NCI-H774 (cell line): ENCODE data around the gene ZNF124.

Experiments
- DNase-seq: peaks from one replicate; lab custom pipeline; 2025; lab: John Stamatoyannopoulos, UW

ZNF124 gene

GRCh38 chr1:247112479-247112781 lies 59.4 kb downstream of the ZNF124 start:
- DNase-seq = no peak

- peak; percentile 35 for DNase-seq
These were observed 59.9 kb downstream of the ZNF124 start for GRCh38 chr1:247111700-247112478.

DNA sequence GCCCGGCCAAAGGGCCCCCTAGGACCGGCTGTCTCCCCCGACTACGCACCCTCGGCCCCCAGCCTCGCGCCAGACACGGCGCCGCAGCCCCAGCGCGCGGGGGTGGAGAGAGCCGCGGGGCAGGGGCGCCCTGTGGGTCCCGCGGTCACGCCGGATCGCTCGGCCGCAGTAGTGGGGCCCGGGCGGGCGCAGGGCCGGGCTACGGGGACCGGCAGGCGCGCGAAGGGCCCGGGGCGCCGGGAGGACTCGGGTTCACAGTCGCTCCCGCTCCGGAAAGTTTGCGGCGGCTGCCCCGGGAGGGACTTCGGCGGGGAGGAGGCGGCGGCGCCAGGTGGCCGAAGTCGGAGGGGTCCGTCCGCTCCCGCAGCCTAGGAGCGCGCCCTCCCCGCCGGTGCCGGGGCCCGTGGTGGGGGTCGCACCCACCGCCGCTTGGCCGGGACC lies 60.5 kb downstream of the ZNF124 start:
- no peak for DNase-seq

- no peak for DNase-seq
These were observed 61.1 kb downstream of the ZNF124 start for GRCh38 chr1:247110627-247111258.

GRCh38 chr1:247107694-247108093 lies 64.1 kb downstream of the ZNF124 start:
- no peak for DNase-seq

- no peak for DNase-seq
These were observed 65.9 kb downstream of the ZNF124 start for GRCh38 chr1:247105966-247106365.
